Coronary artery (tissue), 2 donors: ENCODE measurements around the gene IRAK1.
"Not testable (repeated sequence)": the region's sequence is repeated elsewhere in the genome, so short reads cannot be mapped to it uniquely, and the experiment has no call there.

ENCODE experiments used
- DNase-seq: peaks from one replicate; pipeline ENCODE4 v3.0.0-alpha.2; 2017; ENCODE audit warnings: low spot score
- H3K27ac ChIP-seq, 2 donors: fragments of 200-600 bp; sonication (generic); one replicate each; pipeline ENCODE4 v1.5.1; 2016 to 2019
- H3K4me3 ChIP-seq: fragments of 200-600 bp; sonication (generic); 2 replicates; pipeline ENCODE4 v1.5.1; 2016; ENCODE audit warnings: mild to moderate bottlenecking, moderate library complexity
- CTCF ChIP-seq: fragments of 200-600 bp; sonication (generic); IDR thresholded peaks from one replicate; pipeline ENCODE4 v1.5.1; 2019; ENCODE audit warnings: antibody characterized with exemption

IRAK1 gene

DNA sequence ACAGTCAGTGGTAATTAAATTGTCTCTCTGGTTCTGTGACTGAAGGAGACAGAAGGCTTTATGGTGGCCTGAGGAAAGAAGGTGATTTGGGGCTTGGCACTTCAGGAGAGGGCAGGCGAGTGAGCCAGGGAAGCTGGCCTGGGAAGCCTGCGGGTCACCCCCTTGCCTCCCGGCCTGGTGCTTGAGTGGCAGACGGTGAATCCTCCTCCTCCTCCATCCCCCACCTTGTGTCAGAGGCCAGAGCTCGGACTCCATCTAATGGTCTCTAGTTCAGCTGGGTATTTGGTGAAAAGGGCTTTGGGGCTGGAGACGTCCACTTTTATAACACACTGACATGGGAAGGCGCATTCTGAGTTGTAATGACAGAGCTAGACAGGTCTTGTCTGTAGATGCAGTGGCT lies 38.5 kb downstream of the IRAK1 start:
- Histone ChIP-seq H3K27ac (peak overlapping the region in 1 of 2 donors; percentile 51), H3K4me3 (no peak overlapping the region)
- DNase-seq, result no peak
- TF ChIP-seq CTCF, result no peak

GRCh38 chrX:153980394-153980793 lies 39.3 kb downstream of the IRAK1 start:
- not testable (repeated sequence) for DNase-seq, H3K4me3 ChIP-seq, H3K27ac ChIP-seq

DNA sequence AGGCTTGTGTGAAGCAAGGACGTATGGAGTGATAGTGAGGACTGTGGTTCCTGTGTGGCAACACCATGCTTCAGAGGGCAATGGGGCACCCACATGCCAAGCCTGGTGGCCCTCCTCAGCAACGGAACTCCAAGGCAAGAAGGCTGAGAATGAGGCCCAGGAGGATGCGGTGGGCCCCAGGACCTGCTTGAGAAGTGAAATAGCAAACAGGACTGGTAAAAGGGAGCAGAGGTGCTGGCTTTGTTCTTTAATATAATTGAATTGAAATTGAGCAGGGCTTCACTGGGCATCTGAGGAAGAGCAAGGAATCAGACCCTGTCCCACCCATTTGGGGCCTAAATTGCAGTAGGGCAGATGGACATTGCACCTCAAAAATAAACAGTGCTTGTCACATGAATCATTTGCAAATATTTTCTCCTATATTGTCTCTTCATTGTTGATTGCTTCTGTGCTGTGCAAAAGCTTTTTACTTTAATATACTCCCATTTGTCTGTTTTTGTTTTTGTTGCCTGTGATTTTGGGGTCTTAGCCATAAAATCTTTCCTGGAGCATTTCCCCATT lies 44.9 kb downstream of the IRAK1 start:
- TF ChIP-seq CTCF, result no peak
- Histone ChIP-seq H3K27ac (peak overlapping the region in 1 of 2 donors; percentile 99), H3K4me3 (no peak overlapping the region)
- DNase-seq, result no peak

- peak overlapping the region; percentile 99 for H3K27ac ChIP-seq
- peak overlapping the region; percentile 87 for H3K4me3 ChIP-seq
- no peak for DNase-seq
- TF ChIP-seq CTCF, result no peak
Measured at GRCh38 chrX:153974003-153974725, 45.5 kb downstream of the IRAK1 start.

DNA sequence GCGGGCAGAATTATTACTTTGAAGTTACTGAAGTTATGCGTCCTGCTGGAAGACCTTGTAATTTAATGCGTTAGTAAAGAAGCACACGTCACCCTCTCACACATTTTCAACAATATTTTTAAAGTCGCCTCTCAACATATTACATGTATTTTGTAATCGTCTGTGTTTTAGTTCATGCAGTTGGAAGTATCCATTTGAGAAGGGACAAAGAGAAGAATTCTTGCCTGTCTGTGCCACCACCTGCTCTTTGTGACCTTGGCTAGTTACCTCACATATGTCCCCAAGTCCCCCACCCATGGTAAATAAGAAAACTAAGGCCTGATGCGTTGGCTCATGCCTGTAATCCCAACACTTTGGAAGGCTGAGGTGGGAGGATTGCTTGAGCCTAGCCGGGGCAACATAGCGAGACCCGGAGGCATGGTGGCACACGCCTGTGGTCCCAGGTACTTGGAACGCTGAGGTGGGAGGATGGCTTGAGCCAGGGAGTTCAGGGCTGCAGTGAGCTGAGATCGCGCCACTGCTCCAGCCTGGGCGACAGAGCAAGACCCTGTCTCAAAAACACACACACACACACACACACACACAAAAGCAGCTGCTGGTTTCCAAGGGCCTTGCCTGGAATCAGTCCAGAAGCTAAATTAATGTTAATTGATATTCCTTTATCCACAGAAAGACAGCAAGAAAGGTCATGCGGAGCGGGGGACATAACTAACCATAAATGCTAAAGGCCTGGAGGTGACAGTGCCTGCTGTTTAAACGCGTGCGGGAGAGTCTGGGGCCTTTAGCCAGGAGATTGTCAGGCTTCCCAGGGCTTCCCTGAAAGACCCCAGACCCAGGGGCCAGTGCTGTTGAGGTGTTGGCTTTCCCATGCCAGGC lies 46.3 kb downstream of the IRAK1 start:
- DNase-seq, result no peak
- Histone ChIP-seq H3K27ac (peak overlapping the region; percentile 99), H3K4me3 (peak overlapping the region; percentile 87)
- no peak for TF ChIP-seq CTCF

- H3K27ac ChIP-seq, result peak within 1 kb of the TSS; percentile 99
- no peak for TF ChIP-seq CTCF
- peak; percentile 93 for DNase-seq
- peak within 1 kb of the TSS; percentile 87 for H3K4me3 ChIP-seq
Measured at GRCh38 chrX:153972368-153973126, 47.2 kb downstream of the IRAK1 start, which contains the start of gene TMEM187. Gene TMEM187 (plus strand): TSS chrX:153972754. CDS start chrX:153982063, 9,309 bp downstream.
